ENCODE measurements around the gene BCL2L12.

DNA sequence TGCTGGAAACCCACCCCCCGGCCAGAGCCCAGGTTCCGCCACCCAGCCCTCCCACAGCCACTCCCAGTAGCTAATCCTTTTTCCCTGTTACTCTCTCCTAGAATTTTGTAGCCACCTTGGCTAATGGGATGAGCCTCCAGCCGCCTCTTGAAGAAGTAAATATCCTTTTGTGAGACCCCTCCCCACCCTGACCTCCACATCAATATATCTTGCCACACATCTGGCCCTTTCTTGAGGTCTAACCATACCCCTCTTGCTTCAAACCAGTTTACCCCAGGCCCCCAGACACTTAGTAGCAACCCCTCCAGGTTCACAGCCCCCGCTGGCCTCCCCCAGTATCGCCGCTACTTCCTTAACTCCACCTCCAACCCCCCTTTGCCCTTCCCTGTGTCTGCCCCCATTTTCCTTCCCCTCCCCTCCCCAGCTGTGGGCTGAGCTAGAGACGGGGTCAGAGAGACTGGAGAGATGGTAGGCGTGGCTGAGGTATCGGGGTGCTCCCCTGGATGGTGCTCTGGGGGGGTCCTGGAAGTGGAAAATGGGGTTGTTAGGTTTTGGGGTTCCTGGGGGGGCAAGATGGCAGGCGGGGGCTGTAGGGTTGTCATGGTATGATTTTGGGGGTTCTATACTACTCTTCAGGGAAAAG lies 14.2 kb downstream of the BCL2L12 start:
- TF ChIP-seq, protein P1, sequence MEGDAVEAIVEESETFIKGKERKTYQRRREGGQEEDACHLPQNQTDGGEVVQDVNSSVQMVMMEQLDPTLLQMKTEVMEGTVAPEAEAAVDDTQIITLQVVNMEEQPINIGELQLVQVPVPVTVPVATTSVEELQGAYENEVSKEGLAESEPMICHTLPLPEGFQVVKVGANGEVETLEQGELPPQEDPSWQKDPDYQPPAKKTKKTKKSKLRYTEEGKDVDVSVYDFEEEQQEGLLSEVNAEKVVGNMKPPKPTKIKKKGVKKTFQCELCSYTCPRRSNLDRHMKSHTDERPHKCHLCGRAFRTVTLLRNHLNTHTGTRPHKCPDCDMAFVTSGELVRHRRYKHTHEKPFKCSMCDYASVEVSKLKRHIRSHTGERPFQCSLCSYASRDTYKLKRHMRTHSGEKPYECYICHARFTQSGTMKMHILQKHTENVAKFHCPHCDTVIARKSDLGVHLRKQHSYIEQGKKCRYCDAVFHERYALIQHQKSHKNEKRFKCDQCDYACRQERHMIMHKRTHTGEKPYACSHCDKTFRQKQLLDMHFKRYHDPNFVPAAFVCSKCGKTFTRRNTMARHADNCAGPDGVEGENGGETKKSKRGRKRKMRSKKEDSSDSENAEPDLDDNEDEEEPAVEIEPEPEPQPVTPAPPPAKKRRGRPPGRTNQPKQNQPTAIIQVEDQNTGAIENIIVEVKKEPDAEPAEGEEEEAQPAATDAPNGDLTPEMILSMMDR (IDR thresholded peaks at IDR 0.05; ENCODE audit: insufficient read depth, low read length, poor library complexity, severe bottlenecking): no peak
- TF ChIP-seq EZH2phosphoT487 (conservative IDR thresholded peaks at IDR 0.05; ENCODE audit: low read length): no peak
